ENCODE measurements around the gene RASA3. TPM values are rescaled to one million over a fixed set of nuclear protein-coding genes. Genes with fewer than 3 reads are reported as not detected.

RASA3 gene
- total RNA-seq, 2 experiments from 2014 or later, result 28.9 to 32.3 TPM

DNA sequence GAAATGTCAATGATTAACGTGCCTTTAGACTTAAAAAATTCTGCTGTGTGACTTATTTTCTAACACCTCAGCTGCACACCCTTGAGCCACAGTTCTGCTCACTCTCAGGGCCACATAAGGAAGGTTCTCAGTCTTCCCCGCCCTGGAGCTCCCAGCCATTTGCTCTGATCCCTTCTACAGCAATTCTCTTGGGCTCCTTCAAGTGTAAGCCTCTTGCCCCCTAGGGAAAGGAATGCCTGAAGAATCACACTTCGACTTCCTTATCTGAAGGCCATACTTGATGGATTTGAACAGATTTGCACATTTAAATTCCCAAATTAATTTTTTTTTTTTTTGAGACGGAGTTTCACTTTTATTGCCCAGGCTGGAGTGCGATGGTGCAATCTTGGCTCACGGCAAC lies 44.2 kb downstream of the RASA3 start:
- ATAC-seq (no peak), DNase-seq (no peak)
- Mint-ChIP-seq H3K9me3 (peaks cover 27% of the 10 kb centered on the region), H3K27me3 (no peaks in the 10 kb centered on the region), H3K36me3 (ENCODE audit: low read depth) (peaks cover 33% of the 10 kb centered on the region), H3K4me1 (ENCODE audit: low read depth) (peaks cover 23% of the 10 kb centered on the region), H3K27ac (peak overlapping the region; percentile 55), H3K4me3 (no peak overlapping the region)
- intact Hi-C loops (cut with micrococcal nuclease), result no loop called here
- CTCF ChIA-PET, result no interaction called here
- TF ChIP-seq, protein P1, sequence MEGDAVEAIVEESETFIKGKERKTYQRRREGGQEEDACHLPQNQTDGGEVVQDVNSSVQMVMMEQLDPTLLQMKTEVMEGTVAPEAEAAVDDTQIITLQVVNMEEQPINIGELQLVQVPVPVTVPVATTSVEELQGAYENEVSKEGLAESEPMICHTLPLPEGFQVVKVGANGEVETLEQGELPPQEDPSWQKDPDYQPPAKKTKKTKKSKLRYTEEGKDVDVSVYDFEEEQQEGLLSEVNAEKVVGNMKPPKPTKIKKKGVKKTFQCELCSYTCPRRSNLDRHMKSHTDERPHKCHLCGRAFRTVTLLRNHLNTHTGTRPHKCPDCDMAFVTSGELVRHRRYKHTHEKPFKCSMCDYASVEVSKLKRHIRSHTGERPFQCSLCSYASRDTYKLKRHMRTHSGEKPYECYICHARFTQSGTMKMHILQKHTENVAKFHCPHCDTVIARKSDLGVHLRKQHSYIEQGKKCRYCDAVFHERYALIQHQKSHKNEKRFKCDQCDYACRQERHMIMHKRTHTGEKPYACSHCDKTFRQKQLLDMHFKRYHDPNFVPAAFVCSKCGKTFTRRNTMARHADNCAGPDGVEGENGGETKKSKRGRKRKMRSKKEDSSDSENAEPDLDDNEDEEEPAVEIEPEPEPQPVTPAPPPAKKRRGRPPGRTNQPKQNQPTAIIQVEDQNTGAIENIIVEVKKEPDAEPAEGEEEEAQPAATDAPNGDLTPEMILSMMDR (IDR thresholded peaks at IDR 0.05), result no peak
- POLR2A ChIA-PET, result interaction anchor here (0.6 to 0.9 kb wide), 2 partner anchors 10 to 56 kb away, joined by 3 to 4 read pairs; no protein-coding TSS in a partner anchor

DNA sequence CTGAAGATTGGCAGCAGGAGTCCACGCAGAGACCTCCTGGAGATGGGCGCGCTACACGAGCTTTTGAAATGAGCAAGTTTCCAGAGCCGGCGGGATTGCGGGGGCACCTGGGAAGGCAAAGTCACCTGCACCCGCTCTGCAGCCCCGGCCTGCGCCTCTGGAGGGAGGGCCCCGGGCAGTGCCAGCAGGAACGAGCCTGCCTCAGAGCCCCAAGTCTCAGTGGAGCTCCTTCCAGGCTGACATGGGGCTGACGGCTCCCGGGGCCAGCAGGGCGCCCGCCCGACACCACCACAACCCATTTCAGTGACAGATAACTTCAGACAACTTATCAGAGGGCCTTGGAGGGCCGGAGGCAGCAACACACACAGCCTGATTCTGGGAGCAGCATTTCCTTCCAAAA lies 45.0 kb downstream of the RASA3 start:
- Mint-ChIP-seq H3K27ac (no peak overlapping the region), H3K4me1 (ENCODE audit: low read depth) (peaks cover 30% of the 10 kb centered on the region), H3K27me3 (no peaks in the 10 kb centered on the region), H3K4me3 (no peak overlapping the region), H3K36me3 (ENCODE audit: low read depth) (peaks cover 36% of the 10 kb centered on the region), H3K9me3 (peaks cover 21% of the 10 kb centered on the region)
- intact Hi-C loops (cut with micrococcal nuclease), result no loop called here
- POLR2A ChIA-PET, result interaction anchor here (0.9 kb wide), 1 partner anchor 9 kb away, joined by 3 read pairs; no protein-coding TSS in a partner anchor
- DNase-seq (no peak), ATAC-seq (no peak)
- TF ChIP-seq, protein P1 (IDR thresholded peaks at IDR 0.05), result no peak
- CTCF ChIA-PET, result no interaction called here

DNA sequence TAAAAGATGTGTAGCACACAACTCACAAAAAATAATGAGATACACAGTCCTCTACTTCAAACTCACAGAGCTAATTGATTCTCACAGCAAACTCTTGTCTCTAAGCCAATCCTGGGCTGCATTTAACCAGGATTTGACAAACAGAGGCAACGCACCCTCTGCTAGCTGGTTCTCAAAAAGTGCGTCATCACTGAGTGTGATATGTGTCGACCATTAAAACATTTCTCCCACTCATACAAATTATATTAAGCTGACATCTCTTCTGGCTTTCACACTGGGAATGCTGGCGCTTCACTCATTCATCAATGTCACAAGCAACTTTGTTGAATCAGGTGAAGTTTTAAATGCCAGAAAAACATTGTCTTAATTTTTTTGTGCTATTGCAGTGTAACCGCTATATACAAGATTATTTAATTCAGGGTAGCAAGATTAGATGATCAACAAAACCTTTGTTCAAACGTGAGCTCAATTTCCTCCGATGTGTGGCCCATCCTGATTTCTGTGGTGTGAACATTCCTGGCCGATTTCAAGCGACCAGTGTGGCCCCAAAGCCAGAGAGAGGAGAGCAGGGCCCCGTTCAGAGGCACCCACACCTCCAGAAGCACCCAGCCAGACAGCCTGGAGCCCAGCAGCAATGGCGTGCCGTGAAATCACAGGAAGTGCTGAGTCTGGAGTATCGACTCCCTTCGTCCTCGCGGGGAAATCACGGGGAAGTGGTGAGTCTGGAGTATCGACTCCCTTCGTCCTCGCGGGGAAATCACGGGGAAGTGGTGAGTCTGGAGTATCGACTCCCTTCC lies 49.4 kb downstream of the RASA3 start:
- H3K36me3 Mint-ChIP-seq (ENCODE audit: low read depth), result peaks cover 13% of the 10 kb centered on the region
- ChIA-PET POLR2A (interaction anchor here (1.5 kb wide), 1 partner anchor 17 kb away, joined by 4 read pairs; no protein-coding TSS in a partner anchor), CTCF (interaction anchor here (0.8 kb wide), 1 partner anchor 9 kb away, joined by 4 read pairs; no protein-coding TSS in a partner anchor)
- H3K27ac Mint-ChIP-seq, result no peak overlapping the region
- intact Hi-C loops (cut with micrococcal nuclease), result no loop called here
- no peak for DNase-seq
- H3K9me3 Mint-ChIP-seq, result no peaks in the 10 kb centered on the region
- no peak for ATAC-seq
- peaks cover 38% of the 10 kb centered on the region for H3K4me1 Mint-ChIP-seq (ENCODE audit: low read depth)
- TF ChIP-seq, protein P1 (IDR thresholded peaks at IDR 0.05), result no peak
- no peak overlapping the region for H3K4me3 Mint-ChIP-seq
- no peaks in the 10 kb centered on the region for H3K27me3 Mint-ChIP-seq

DNA sequence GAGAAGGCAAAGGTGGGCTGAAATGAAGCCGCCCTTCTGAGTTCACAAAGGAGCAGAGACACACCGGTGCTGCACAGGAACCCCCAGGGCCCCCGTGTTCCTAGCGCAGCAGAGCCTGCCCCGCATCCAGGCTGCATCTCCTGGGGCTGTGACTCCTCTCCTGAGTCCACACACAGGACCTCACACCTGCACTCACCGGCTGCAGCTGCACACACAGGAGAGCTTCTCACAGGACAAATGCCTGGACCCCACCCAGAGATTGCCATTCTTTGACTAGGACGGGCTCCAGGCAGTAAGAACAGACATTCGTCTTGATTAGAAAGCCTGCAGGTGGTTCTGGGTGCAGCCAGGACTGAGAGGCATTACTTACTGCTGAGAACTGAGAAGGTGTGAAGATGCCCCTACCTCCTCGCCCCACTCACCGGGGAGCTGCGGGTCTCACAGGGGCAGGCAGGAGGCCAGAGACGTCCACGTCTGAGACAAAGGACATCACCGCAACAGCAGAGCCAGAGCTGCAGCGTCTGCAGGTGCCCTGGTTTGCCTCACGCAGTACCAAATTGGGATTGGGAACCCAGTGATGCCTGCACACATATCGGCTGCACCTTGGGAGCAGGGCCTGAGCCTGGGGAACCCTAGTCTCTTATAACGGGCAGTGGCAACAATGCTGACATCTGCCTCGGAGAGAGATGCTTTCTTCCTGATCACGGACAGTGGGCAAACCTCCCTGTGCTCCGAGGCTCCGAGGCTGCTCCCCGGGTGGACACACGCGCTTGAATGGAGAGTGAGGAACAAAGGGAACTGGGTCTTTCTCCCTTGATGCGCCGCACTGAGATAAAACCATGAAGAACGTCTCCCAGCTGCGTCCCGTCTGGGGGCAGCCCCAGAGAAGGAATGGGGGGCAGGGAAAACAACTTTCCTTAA lies 50.4 kb downstream of the RASA3 start:
- POLR2A ChIA-PET, result interaction anchor here (0.6 to 1.5 kb wide), 4 partner anchors 9 to 36 kb away, joined by 3 to 4 read pairs (median 4); no protein-coding TSS in a partner anchor

More for the DNA sequence above, 50.4 kb downstream of the RASA3 start:
- H3K9me3 Mint-ChIP-seq, result no peaks in the 10 kb centered on the region
- ATAC-seq, result no peak
- TF ChIP-seq, protein P1 (IDR thresholded peaks at IDR 0.05), result no peak
- peak overlapping the region; percentile 68 for H3K27ac Mint-ChIP-seq
- no peak for DNase-seq
- intact Hi-C loops (cut with micrococcal nuclease), result no loop called here
- H3K4me1 Mint-ChIP-seq (ENCODE audit: low read depth), result peaks cover 45% of the 10 kb centered on the region
- H3K4me3 Mint-ChIP-seq, result no peak overlapping the region
- no peaks in the 10 kb centered on the region for H3K27me3 Mint-ChIP-seq
- peaks cover 7% of the 10 kb centered on the region for H3K36me3 Mint-ChIP-seq (ENCODE audit: low read depth)
- CTCF ChIA-PET, result interaction anchor here (0.8 kb wide), 1 partner anchor 10 kb away, joined by 4 read pairs; no protein-coding TSS in a partner anchor

Measured in activated CD8-positive, alpha-beta T cell treated with anti-CD3 and anti-CD28 coated beads for 36 hours (primary cell).